SKM-1 treated with dmso at 0.1 percent for 144 hours (cell line): ENCODE results near the gene SIX3.

Experiments
- DNase-seq: peaks from one replicate; lab custom pipeline; 2025; ENCODE audit not compliant: unreplicated experiment; lab: John Stamatoyannopoulos, UW

SIX3 gene

DNA sequence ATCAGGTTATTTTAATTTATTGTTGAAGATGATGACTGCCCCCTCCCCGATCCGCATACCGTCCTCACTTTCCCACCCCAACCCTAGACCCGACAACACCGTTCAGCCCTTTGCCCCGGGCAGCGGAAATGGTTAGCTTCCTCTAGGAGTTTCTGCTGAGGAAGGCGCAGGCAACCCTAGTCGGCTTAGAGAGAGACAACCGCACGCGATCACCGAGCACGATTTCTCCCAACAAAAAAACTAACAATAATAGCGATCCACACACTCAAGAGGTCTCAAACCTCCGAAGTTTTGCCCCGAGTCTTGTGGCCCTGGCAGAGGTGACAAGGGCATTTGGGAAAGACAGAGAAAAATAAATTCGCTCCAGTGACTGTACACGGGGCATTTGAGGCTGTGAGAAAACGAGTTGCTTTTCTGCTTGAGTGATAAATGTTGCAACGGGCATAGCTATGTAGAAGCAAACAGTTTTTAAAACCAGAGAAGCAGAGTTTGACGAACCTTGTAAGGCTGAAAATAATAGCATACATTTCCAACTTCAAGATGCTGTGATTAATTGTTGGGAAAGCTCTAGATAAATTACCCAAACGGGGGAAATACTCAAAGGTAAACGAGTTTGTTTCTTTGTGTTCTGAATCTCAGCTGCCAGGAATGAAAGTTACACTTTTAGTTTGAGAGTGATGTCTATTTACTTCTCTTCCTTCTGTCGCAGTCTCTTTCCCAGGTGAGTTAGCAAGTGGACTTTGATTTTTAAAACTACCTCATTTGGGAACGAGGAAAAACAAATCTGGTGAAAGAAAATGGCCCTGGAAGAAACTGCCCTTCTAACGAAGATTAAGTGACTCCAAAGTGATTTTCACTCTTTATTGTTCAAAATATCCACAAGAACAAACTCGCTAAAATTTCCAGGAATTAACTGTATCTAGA lies 11.0 kb upstream of the SIX3 start:
- no peak for DNase-seq

DNA sequence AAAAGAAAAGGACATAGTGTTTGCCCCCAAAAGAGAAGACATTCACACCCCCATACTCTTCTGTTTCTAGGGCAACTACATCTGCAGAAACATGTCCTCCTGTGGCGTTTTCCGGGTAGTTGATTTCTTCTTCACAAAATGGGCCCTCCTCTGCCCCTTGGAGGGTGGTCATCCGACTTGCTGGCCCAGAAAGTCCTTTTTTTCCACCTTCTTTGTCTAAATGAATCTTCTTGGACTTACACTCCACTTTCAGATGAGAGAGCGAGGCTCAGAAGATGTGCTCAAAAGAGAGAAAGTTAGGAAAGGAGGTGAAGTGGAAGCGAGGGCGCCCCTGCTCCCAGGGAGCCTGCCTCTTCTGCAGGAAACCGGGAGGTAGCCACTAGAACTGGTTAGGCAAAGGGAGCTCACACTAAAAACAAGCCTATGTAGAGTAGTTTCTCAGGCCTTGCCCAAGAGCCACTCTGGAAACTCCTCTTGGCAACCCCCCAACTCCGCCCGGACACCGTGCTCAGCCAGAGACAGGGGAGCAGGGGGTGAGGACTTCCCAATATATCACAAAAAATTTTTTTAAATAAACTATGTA lies 10.2 kb upstream of the SIX3 start:
- DNase-seq: no peak

DNA sequence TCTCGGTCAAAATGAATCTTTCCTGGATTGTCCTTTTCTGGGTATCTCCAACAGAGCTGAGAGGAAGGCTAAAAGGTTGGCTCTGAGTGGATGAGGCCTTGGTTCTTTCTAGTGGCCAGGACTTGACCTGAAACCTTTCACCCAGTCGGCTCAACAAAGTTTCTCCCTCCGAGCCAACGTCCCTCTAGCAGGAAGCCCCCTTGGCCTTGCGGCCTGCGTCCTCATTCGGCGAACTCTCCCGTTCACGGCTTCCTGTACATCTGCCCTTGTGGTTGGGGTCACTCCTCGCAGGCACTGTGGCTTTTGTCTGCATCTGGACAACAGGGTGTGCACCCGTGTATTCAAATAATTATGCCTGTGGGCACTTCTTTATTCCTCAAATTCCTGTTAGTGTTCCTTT lies 9.4 kb upstream of the SIX3 start:
- DNase-seq: no peak

DNA sequence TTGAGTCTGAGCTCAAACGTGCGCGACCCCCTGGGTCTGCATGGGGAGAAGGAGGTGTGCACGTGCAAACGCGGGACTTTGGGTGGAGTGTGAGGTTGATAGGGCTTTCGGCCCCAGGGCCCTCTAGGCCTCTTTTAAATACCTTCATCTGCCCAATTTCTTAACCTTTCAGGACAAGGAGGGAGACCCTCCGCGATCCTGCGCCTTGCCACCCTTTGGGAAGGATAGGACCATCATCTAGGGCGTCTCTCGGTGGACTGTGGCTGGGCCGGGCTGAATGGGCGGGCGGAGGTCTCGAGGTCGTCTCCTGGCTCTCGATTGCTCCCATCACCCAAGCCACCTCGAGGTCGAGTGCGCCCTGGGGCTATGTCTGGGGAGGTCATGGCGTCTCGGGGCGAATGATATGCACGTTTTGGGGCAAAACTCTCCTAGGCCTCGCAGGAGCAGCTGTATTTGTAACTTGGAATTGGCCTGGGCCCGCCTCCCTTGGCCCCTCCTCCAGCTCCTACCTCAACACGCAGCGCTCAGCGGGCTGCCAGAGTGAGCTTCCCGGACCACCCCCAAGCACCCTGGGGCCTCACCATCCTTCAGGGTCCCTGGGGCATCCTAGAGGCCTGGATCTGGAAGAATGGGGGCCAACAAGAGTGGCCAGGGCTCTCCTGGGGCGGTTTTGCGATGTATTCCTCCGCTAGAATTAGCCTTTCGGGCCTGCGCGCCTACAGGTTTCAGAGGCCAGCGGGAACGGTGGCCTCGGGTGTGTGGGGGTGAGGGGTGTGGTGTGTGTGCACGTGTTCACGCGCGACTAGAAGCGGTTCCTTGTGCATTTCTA lies 8.7 kb upstream of the SIX3 start:
- DNase-seq: no peak

DNA sequence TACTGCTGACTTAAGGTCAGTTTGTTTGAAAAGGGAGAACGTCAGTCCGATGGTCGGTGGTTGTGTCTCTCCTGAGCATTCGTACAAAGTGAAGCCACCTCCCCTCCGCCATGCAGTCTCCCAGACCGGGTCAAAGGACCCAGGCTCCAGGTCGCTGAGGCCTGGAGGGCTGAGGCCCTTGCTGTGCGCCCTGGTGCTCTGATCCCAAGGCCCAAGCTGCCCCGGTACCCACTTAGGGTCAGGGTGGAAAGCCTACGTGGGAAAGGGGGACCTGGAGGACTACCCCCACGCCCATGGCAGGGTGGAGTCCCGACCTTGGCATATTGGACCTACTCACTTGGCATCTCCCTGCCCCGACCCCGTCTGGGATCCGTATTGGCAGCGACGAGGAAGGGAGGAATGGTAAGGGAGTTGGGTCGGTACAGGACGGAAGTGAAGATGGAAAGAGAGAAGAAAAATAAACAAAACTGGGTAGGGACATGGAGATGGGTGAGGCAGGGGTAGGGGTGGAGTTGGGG lies 8.0 kb upstream of the SIX3 start:
- DNase-seq: no peak

DNA sequence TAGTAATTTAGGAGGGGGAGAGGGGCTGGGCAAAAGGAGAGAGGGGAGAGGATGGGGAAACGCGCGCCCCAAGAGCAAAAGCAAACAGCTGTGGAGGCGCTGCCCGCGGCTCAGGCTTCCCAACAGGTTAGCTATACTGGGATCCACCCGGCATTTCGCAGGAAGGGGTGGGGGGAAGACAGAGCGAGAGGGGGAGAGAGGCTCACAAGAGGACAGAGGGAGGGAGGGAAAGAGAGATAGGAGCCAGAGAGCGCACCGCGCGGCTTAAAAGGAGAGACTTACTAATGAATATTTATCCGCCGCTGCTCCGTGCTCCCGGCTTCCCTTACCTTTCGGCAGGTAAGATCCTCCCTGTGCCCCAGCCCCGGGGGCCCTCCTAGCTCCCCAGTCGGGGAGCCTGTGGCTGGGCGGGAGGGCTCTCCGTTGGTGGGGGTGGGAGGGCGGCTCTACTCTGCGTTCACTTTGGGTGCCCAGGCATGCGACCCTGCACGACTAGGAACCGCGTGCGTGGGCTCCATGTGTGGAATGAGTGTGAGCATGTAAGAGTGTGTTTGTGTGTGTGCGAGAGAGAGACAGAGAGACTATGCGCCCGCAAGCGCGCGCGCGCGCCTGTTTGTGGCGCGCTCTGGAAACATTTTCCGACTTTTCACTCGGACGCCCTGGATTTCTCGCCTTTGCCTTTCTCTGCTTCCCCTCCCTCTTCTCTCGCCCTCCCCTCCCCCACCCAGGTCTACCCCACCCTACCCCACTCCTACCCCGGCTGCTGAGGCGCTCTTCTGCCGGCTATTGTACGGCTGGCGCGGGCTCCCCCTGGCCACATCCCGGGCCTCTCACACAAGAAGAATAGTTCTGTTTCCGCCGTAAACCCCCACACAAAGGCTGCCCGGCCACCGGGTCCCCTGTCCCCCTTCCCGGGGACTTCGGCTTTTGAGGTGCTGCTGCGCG lies 7.2 kb upstream of the SIX3 start:
- no peak for DNase-seq

DNA sequence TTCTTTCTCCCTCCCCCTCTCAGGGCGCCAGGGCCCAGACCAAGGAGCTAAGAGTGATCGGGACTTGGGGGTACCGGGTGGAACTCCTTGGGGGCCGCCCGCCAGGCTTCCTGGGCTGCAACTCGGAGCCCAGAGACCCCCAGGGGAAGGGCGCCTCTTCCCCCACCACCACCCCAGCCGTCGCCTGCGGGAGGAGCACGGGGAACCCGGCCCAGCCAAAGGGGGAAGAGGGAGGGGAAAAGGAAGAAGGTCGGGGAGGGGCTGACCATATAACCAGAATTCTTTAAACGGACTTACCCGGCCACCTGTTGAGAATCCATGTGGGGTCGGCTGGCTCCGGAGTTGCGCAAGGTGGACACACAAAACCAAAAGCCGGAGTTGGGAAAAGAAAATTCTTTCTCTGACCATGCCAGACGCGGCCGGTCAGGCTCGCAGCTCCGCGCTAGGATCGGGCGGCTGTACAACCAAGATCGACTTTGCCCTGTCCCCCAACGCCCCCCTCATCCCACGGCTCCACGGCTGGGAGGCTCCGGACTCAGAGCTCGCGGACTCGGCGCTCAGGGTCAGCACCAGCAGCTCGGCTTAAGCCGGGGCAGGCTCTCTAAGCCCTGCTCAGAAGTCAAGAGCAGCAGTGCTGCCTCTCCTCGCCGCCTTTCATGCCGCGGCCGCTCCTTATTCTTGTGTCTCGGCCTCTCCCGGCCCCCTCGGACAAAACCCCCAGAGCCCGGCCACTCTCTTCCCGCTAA lies 6.3 kb upstream of the SIX3 start:
- no peak for DNase-seq

DNA sequence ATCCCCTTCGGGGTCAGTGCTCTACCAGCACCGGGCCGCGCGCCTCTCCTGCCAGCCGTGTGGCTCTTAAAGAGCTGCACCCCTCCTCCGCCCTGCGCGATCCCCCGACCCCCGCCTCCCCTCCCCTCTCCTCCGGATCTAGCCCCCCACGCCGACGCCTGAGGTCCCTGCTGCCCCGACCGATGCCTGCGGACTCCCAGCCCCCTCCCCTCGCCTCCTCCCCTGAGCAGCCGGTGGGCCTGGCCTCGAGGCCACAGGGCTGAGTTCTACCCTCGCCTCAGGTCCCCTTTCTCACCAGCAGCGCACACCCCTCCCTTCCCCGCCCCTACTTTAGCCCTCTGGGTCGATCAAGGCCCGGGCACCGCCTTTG lies 5.8 kb upstream of the SIX3 start:
- DNase-seq: no peak

DNA sequence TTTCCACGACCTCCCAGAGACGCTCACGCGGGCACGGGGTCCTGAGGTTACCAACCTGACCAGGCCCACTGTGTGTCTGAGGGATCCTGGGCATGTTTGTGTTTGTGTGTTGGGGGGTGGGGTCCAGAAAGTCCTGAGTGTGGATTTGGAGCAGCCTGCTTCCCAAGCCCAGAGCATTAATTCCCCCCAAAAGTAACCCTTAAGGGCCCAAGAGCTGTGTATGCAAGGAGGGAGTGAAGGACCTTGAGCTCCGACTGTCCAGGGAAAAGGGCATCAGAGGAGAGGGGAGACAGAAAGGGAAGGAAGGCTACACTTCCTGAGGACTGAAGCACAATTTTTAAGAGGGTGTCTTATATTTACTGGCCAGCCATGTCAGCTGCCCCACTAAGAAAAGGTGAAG lies 5.2 kb upstream of the SIX3 start:
- DNase-seq: no peak

DNA sequence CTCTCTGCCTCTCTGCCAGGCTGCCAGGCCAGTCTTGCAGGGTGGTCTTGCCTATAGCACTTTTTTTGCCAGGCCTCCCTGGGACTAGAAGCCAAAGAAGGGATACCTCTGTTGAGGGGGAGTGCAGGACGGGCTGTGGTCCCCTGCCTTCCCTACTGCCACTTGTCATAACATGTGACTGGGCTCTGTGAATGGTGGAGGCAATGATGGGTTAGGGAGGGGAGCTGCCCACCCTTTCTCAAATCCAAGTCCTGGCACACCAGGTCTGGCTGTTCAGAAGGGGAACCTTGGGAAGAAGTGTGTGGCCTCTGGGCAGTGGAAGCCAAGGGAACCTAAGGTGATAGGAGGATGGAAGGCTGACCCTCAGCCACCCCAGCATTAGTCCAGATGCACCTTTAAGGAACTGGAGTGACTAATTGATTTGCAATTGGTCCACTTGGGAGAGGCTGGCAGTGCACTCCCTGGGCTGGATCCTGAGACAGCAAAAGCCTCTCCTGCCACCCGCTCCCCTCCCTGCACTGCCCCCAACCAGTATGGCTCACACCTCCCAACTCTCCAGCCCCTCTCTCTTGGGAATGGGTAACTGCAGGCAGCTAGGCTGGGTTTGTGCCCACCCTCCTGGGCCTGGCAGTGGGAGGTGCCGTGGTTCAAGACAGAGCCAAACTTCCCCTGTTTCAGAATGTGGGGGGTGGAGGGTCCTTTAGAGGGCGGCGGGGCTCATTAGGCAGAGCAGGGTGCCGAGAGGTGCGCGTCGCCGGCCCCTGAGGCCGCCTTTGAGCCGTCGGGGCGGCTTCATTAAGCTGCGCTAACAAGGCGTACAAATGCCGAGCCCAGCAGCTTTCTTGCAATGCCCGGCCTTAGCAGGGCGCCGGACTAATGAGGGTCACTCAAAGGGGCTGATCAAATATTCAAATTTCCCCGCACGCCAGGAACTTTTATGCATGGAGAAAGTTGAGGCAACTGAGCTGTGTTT lies 4.5 kb upstream of the SIX3 start:
- no peak for DNase-seq

DNA sequence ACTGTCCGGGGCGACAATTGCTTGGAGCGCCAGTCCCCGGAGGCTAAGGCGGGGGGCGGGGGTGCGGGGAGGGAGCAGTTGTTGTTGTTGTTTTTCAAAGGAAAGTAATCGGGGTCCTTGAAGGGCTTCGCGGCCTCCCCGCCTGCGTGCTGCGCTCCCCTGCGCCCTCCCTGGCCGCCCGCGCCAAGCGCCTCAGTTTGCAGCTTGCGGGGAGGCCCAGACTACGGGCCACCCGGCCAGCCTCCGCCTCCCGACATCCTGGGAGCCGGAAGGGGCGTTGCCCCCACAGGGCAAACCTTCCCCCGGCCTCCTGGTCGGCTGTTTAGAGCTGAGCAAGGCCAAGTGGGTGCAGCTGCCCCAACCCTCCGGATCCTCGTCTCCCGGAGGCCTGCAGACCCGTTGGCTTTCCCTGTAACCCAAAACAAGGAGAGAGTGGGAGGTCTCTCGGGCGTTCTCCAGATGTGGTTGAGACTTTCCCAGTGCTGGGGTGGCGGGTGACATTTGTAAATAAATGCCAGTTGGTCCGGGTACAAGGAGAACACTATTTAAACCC lies 3.7 kb upstream of the SIX3 start:
- peak; percentile 34 for DNase-seq

DNA sequence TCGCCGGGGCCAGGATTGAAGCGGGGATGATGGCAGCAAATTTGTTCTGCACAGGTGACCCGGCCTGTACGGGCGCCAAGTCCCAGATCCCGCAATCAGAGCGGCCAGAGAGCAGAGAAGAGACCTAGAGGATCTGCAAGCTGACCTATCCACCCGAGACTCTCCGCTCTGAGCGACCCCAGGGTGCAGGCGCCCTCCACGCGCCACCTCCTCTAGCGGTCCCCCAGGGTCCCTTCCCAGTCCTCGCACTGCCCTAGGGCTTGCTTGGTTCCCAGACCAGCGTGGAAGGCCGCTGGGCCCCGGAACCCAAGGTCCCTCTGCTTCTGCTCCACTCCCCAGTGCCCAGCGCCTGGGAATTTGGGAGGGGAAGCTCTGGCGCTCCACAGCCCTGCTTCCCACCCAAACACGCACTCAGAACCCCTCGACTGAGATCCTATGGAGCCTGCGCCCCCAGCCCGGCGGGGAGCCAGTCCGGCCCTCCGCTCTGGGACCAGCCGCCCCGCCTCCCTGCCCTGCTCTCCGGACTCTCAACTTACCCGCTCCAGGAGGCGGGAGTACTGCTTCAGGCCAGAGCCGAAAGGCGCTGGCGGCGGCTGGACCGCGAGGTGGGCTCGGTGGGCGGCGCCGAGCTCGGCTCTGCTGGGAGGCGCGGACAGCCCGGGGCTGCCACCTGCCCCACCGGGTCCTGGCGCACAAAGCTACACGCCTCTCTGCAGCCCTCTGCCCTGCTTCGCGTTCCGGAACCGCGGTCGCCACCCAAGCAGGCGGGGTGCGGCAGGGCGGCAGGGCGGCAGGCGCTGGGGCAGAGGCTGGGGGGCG lies 3.0 kb upstream of the SIX3 start:
- no peak for DNase-seq

DNA sequence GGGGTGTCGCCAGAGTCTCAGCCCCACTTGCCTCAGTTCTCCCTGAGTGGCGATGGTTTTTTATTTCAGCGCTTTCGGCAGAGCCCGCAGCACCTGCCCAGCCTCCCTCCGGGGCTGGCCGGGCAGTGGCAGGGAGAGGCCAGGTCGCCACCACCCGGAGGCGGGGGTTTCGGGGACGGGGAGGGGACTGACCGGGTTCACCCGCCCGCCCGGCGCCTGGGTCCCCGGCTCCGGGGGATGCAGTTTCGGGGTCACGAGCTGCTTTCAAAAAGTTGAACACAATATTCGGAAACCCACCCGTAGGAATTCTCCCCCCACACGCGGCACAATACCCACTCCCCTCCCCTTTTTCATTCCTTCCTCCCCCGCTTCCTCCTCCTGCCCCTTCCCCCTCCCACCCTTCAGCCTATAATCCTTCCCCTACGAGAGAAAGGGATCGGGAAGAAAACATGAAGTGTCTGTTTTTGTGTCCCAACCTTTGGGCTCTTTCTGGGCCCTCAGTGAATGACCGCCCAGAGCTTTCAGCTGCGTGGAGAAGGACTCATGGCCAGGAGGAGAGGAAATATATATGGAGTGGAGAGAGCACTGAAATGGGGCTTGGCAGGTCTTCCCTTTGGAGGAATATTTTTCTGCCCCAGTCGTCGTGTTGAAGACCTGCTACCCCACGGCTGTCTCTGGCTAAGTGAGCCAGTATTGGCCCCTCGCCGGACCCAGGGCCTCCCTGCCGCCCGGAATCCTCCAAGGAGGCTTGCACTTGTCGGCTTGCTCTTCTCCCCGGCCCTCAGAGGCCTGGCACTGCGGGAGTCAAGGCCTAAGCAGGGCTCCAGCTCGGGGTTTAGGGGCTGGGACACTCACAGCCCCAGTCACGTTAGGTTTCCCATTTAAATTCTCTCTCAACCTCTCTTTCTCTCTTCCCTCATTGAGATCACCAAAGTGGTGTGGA lies 2.1 kb upstream of the SIX3 start:
- DNase-seq: no peak

DNA sequence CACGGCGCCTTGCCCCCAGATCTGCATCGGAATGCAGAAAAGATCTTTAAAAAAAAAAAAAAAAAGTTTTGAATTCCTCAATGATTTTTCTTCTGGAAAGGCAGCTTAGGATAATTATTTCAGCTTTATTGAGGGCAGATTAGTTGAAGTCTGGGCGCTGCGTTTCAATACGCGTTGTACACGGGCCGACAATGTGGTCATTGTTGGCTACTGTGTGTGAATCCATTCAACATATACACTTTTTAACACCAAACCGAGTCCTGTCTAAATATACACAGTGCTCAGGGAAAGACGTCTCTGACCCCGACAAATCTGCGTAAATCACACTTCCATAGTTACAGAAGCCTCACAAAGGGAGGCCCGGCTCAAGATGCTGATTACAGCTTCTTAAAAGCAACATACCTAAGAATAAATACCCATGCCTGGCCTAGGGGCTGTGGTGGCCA lies 1.4 kb upstream of the SIX3 start:
- DNase-seq: no peak

DNA sequence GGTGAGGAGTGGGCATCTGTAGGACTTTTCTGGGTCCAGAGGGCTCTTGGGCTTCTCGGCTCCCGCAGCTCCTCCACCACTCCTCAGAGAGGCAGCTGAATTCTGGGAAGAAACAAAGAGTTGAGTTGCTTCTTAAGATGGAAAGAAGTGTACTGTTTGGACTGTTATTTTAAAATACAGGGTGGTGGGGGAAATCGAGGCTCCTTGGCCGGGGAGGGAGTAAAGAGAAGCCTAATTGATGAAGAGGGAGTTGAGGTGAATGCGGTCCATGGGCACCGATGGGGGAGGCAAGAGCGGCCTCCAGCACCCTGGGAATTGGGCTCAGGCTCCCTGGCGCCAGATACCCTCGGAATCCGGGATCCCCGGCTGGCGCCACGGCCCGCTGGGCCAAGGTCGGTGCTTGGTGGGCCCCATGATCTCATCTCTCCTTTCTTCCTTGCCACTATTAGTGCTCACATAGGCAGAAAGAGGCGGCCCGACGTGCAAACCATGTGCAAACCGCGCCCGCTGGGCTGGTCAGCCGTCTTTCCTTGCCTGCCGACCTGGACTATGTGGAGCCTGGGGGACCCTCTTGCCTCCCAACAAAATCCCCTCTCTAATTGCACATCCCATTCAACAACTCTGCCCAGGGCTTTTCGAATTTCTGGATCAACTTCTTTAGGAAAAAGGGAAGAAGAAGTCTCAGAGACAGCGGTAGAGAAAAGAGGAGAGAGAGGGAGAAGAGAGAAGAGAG lies 604 bp upstream of the SIX3 start:
- no peak for DNase-seq
